NCI-H2107 treated with DMSO at 0.1 percent for 48 hours (cell line): ENCODE data around the gene SPIRE1.
"Not testable (repeated sequence)": the region's sequence is repeated elsewhere in the genome, so short reads cannot be mapped to it uniquely, and the experiment has no call there.

ENCODE experiments used
- DNase-seq: peaks from one replicate; lab custom pipeline; 2025; ENCODE audit not compliant: unreplicated experiment; lab: John Stamatoyannopoulos, UW

Gene SPIRE1

GRCh38 chr18:12497296-12497695 lies 160.6 kb downstream of the SPIRE1 start:
- no peak for DNase-seq

GRCh38 chr18:12492907-12493306 lies 165.0 kb downstream of the SPIRE1 start:
- DNase-seq, result no peak

- no peak for DNase-seq
These were observed 166.1 kb downstream of the SPIRE1 start for GRCh38 chr18:12491611-12492435.

GRCh38 chr18:12485479-12486105 lies 172.3 kb downstream of the SPIRE1 start:
- no peak for DNase-seq

GRCh38 chr18:12481915-12482314 lies 176.0 kb downstream of the SPIRE1 start:
- not testable (repeated sequence) for DNase-seq

GRCh38 chr18:12479982-12480381 lies 177.9 kb downstream of the SPIRE1 start:
- DNase-seq, result no peak

GRCh38 chr18:12479536-12479935 lies 178.4 kb downstream of the SPIRE1 start:
- no peak for DNase-seq

- DNase-seq, result no peak
These were observed 179.4 kb downstream of the SPIRE1 start for GRCh38 chr18:12478269-12479047.

GRCh38 chr18:12477606-12478005 lies 180.3 kb downstream of the SPIRE1 start:
- no peak for DNase-seq

GRCh38 chr18:12476955-12477354 lies 181.0 kb downstream of the SPIRE1 start:
- no peak for DNase-seq

- no peak for DNase-seq
These were observed 183.0 kb downstream of the SPIRE1 start for GRCh38 chr18:12474876-12475275.

- DNase-seq, result no peak
These were observed 183.8 kb downstream of the SPIRE1 start for GRCh38 chr18:12474146-12474545.

GRCh38 chr18:12470382-12471075 lies 187.4 kb downstream of the SPIRE1 start:
- no peak for DNase-seq

GRCh38 chr18:12468445-12468844 lies 189.5 kb downstream of the SPIRE1 start:
- no peak for DNase-seq

GRCh38 chr18:12464731-12465130 lies 193.2 kb downstream of the SPIRE1 start:
- no peak for DNase-seq

- no peak for DNase-seq
These were observed 194.7 kb downstream of the SPIRE1 start for GRCh38 chr18:12463191-12463590.

- DNase-seq, result no peak
These were observed 195.7 kb downstream of the SPIRE1 start for GRCh38 chr18:12462242-12462641.

GRCh38 chr18:12461326-12461725 lies 196.6 kb downstream of the SPIRE1 start:
- DNase-seq, result no peak

- no peak for DNase-seq
These were observed 197.0 kb downstream of the SPIRE1 start for GRCh38 chr18:12460874-12461273.

GRCh38 chr18:12458771-12459170 lies 199.1 kb downstream of the SPIRE1 start:
- DNase-seq, result no peak

- no peak for DNase-seq
These were observed 201.5 kb downstream of the SPIRE1 start for GRCh38 chr18:12456441-12456840.
